Skeletal muscle cell (primary cell): ENCODE results near the gene NKD1.

Experiments
- DNase-seq: peaks from one replicate; pipeline ENCODE4 v3.0.0-alpha.2; 2010; ENCODE audit warnings: low read depth
- H3K4me3 ChIP-seq: 2 replicates; pipeline ENCODE4 v1.5.1; 2011; ENCODE audit warnings: low read depth, mild to moderate bottlenecking, control low read depth, low read length, moderate library complexity

NKD1 gene

DNA sequence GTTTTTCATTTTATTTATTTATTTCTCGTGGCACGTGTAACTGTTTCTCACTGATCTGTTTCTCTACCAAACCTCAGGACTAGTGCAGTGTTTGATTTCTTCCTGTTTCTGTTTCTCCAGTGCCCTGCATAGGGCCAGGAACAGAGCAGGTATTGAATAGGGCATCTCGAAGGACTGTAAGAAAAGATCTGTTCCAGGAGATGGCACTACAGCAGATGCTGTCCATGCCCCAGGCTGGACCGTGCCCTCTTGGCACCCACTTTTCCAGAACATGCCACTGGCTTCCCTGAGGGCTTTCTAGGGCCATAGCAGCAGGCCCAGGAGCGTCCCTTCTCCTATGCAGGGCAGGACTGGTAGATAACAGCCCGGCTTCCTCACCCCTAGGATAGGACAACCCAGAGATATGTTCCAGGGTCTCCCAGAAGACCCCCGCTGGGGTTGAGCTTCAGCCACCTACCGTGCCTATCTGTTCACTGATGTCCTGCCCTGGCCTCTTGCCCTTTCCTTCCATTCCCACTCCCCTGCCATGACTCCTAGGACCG lies 128.6 kb downstream of the NKD1 start:
- no peak overlapping the region for H3K4me3 ChIP-seq
- DNase-seq = no peak

DNA sequence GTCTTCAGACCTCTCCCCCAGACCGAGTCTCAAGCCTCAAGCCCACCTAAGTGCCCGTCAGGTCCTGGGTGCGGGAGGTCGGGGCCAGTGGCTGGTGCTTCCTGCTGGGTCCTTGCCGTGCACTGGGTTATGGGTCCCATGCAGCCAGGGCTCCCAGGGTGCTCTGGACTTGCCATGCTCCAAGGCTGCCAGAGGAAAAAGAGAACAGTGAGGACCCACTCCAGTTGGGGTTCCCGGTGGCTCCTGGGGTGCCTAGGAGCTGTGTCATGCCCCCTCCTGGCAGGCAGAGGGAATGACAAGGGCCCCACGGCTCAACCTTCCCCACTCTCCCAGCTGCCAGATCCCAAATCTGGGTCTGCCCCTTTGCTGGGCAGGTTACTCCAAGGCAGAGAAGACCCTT lies 129.2 kb downstream of the NKD1 start:
- DNase-seq = no peak

DNA sequence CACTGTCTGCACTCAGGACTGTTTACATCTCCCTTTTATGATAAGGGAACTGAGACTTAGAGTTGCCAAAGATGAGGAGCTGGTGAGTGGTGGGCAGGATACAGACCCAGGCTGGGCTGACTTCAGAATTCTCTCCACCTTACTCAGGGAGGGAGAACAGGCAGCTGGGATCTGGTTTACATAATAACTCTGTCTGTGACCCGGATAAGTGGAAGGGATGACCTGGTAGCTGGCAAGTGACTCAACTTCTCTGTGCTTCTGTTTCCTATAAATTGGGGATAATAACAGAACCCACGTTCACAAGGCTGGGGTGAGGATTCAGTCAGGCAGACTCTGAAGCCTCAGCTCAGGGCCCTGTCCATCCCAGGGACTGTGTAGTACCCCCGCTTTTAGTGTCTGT lies 130.3 kb downstream of the NKD1 start:
- DNase-seq = no peak
- H3K4me3 ChIP-seq = no peak overlapping the region

More for the DNA sequence above, 129.2 kb downstream of the NKD1 start:
- H3K4me3 ChIP-seq = no peak overlapping the region

DNA sequence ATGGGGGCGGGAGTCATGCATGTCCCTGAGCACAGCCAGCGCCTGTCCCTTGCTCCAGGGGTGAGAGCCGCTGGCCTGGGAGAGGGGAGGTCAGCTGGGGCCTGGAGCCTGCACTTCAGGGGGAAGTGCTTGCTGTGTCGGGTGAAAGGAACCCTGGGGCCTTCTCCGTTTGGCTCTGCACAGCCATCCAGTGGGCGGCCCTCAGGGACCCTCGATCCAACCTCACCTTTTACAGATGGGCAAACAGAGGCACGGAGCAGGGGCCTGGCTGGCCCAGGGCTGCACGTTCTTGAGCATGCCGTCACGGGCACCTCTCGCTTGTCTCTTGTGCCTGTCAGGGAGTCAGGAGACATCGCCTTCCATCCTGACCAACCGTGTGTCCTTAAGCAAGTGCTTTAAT lies 131.1 kb downstream of the NKD1 start:
- no peak overlapping the region for H3K4me3 ChIP-seq
- no peak for DNase-seq

DNA sequence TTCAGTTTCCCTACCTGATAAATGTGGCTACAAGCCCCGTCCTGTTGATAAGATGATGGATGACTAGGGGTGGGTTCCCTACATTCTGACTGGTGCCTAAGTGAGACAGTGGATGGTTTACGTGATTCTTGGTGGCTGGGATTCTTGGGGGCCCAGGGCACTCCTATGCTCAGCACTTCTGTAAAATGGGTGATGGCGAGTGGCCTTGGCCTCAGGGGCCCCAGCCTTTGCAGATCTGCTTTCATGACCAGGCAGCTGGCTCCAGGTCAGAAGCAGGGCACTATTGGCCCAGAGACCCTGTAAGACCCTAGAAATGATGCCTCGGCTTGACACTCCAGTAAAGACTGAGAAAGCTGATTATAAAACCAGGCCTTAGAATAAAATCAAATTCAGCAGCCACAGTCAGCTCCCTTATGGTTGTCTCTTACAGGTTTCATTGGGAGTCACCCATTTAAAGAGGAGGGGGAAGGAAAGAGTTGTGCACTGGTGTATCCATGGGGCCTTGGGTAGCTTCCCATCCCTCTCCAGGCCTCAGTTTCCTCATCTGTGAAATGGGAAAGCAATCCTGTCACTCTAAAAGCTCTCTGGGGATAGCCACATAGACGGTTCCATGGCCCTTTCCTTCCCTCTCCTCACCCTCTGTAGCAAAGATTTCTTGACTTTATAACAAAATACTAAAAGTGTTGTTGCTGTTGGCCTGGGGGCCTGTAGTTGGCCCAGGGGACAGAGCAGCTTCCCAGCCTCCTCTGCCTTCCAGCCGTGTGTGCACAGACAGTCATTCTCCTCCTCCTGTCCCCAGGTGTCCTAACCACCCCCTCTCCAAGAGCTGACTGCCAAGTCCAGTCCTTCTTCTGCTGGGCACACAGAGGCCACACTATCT lies 131.7 kb downstream of the NKD1 start:
- H3K4me3 ChIP-seq = no peak overlapping the region
- no peak for DNase-seq

DNA sequence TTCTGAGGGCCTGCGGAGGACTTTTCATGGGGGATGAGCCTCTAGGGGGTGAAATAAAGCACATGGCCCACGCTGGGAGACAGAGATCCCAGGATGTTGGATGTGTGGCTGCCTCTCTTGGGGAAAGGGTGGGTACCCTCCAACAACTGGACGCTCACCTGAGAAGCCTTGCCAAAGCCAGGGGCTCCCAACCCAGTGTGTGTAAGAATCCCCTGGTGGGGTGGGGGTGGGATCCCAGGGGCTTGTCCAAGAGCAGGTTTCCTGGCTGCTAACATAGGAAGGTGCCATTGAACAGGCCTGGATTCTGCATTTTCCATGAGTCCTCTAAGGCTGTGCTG lies 132.3 kb downstream of the NKD1 start:
- H3K4me3 ChIP-seq = no peak overlapping the region
- DNase-seq = no peak

DNA sequence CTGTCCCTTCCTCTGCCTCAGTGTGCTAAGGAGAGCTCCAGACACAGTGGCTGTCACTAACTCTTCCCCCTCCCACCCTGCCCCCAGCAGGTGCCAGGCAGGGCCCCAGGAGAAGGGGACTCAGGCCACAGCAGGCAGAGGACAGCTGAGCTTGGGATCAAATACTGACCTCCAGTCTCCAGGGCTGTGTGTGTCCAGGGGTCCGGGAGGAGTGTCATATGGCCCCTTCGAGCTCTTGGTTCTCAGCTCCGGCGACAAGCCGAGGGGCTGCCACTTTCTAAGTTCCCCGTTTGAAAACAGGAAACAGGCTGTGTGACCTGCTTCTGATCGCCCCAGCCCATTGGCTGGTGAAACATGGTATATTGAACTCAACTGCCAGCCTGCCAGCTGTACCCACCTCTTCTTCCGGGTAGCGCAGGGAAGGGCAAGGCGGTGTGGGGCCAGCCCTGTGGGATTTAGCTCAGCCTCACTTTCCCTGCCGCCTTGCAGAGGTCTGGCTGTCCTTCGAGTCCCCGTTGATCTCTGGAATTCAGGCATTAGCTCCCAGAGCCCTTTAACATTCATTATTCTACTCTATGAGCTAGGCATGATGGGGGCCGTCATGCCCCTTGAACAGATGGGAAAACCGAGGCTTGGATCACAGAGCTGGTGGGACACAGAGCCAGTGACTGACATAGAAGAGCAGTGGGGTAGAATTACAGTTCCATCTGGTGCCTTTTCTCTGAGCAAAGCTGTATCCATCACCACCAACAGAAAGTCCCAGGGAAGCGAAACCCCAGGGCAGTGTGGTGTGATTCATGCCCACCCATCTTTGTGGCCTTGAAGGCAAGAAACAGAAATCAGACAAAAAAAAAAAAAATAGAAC lies 133.1 kb downstream of the NKD1 start, which contains the start of gene SNX20:
TSS of gene SNX20 (minus strand) at position 292 of the 865 bp plus-strand sequence. CDS start 3,786 bp downstream, outside the sequence.
- DNase-seq = no peak
- H3K4me3 ChIP-seq = no peak within 1 kb of the TSS

DNA sequence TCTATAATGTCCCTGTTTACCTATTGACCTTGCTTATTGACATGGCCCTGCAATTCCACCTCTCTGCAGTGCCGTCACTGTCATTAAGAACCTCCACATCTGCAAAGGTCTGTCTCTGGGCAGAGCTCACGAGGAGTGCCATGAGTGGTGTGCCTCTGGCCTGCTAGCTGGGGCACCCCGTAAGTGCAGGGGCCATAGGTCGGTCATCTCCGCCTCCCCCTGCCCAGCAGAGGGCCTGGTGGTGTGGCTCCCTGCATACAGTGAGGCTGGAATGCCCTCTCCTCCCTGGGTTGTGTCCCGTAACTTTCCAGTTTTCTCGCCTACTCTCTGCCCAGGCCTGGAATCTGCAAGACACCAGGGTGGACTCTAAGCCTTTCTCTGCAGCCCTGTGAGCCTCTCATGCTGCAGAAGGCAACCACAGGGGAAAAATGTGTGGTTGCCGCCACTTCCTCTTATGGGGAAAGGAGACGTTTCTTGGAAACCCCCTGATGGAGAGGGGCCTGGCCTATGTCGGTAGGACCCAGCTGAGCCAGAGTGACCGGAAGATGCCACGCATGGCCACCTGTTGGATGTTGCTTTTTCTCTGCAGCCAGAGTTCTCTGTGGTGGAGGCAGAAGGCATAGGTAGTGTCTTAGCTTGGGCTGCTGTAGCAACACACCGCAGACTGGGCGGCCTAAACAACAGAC lies 135.6 kb downstream of the NKD1 start:
- DNase-seq = no peak
- no peak overlapping the region for H3K4me3 ChIP-seq

DNA sequence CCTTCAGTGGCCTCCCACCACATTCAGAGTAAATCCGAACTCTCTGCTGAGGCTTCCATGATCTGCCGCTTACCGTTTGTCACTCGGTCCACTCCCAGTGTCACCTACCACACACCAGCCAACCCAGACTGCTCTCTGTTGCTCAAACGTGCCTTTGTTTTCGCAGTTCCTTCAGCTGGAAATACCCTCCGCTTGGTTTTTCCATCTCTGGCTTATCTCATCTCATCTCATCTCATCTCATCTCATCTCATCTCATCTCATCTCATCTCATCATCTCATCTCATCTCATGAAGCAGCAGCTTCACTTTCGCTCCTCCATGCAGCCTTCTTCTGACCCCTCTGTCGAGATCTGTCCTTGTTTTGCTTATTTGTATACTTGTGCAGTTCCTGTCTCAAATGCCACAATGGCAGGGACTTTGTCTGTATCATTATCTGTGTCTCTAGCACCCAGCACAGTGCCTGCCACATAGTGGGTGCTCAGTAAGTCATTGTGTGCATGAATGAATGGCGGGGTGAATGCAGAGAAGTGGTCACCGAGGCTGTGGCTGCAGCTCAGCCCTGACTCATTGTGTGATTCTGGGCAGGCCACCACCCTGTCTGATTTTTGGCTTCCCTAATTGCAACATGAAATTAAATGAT lies 136.7 kb downstream of the NKD1 start:
- no peak for DNase-seq
- no peak overlapping the region for H3K4me3 ChIP-seq

DNA sequence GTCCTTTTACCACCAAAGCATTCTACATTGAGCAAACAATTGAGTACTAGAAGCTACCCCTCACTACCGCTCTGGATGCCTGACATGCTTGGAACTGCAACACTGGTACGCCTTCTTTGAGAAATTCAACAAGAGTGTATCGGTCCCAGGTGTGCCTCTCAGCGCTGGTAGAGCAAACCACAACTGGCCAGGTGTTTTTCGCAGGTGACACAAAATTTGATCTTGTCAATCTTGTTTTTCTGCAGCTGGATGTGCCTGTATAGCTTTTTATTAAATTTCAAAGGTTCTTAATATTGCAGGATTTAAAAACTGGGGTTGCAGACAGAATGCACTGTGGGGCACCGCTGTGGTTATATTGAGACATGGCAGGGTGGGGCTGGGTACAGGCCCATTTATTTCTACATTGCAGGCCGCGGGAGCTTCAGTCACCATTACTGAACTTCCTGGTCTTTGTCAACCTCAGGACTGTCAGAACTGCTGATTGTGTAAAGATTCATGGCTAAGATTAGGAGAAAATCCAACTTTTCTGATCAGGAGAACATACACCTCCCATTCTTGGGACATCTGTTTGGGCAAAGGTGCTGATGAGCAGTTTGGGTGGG lies 137.4 kb downstream of the NKD1 start:
- H3K4me3 ChIP-seq = no peak overlapping the region
- no peak for DNase-seq

DNA sequence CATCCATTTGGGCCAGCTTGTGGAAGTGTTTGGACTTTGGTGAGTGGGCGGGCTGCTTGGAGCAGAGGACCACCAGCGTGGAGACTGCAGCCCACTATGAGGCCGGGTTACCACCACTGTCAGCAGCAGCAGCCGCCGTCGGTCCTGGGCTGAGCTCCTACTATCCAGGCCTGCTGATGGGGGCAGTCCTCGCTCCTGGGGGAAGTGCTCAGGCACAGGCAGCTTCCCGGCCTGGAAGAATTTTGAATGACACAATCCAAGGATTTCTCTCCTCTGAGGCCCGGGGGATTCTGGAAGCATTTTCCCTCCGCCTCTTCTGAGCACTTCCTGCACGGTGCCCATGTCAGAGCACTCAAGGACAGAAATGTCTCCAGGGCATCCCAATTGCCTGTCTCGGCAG lies 139.9 kb downstream of the NKD1 start:
- no peak for DNase-seq
- no peak overlapping the region for H3K4me3 ChIP-seq

DNA sequence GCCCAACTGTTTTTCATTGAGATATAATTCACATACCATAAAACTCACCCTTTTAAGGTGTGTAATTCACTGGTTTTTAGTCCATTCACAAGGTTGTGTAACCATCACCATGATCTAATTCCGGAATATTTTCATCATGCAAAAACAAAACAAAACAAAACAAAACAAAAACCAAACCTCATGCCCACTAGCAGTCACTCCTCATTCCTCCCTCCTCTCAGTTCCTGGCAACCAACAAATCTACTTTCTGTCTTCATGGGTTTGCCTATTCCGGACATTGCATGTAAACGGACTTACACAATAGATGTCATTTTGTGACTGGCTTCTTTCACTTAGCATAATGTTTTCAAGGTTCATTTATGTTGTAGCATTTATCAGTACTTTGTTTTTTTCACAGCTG lies 140.7 kb downstream of the NKD1 start:
- DNase-seq = no peak
- H3K4me3 ChIP-seq = no peak overlapping the region

DNA sequence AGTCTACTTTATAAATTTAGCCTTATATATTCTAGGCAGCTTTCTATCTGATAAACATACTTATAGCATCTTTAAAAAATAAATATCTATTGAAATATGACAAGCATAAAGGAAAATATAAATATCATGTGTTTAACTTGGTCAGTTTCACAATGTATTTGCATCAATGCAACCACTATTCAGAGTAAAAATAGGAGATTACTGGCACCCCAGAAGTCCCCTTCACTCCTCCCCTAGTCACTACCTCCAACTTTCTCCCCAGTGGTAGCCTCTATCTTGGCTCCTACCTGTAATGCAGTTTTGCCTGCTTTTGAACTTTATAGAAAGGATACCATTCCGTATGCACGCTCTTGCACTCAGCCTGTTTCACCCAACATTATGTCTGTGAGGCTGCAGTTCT lies 142.0 kb downstream of the NKD1 start:
- H3K4me3 ChIP-seq = no peak overlapping the region
- DNase-seq = no peak

DNA sequence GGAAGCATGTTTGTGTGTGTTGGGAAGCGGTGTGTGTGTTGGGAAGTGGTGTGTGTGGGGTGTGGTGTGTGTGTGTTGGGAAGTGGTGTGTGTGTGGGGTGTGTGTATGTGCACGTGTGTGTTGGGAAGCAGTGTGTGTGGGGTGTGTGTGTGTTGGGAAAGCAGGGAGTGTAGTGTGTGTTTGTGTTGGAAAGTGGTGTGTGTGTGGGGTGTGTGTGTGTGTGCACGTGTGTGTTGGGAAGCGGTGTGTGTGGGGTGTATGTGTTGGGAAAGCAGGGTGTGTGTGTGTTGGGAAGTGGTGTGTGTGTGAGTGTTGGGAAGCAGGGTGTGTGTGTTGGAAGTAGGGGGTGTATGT lies 144.4 kb downstream of the NKD1 start:
- DNase-seq = no peak
- no peak overlapping the region for H3K4me3 ChIP-seq

DNA sequence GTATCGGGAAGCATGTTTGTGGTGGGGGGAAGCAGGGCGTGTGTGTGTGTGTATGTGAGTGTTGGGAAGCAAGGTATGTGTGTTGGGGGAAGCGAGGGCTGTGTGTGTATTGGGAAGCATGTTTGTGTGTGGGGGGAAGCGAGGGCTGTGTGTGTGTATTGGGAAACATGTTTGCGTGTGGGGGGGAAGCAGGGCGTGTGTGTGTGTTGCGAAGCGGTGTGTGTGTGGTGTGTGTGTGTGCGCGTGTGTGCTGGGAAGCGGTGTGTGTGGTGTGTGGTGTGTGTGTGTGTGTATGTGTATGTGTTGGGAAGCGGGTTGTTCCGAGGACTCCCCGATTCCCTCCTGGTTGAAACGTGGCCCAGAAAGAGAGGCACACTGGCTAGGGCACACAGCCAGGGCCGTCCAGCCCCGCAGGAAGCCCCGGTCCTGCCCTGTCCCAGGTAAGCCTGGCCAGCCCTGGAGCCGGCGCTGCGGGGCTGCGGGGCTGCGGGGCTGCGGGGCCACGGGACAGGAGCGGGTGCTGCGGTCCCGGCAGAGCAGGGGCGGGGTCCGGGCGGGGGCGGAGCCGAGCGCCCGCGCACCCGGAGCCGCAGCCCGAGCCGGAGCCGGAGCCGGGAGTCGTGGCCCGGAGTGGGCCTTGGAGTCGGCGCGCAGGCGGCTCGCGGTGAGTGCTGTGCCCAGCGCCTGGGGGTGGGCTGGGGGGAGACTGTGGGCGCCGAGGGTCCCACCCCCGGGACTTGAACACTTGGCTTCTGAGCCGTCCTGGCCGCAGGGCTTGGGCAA lies 145.0 kb downstream of the NKD1 start, which contains the start of gene NOD2:
TSS of gene NOD2 (plus strand) at position 608 of the 783 bp plus-strand sequence. CDS start 5,890 bp downstream, outside the sequence.
- peak within 1 kb of the TSS; percentile 32 for H3K4me3 ChIP-seq
- DNase-seq = no peak

DNA sequence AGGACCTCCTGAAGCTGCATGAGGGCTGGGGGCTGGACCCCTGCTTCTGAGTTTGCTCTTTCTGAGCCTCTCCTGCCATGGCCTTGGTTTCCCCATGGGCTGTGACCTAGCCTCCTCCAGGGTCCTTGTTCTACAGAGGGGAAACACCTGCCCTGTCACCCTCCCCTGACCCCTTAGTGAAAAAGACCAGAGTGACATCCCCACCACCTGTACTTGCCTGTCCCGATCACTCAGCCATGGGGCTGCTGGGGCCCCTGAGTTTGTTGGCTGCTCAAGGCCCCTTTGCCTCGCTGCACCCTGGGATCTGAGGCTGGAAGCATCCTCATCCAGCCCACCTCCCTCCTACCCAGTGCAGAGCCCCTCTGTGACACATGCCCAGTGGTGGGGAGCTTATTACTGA lies 146.0 kb downstream of the NKD1 start:
- no peak overlapping the region for H3K4me3 ChIP-seq
- DNase-seq = no peak

DNA sequence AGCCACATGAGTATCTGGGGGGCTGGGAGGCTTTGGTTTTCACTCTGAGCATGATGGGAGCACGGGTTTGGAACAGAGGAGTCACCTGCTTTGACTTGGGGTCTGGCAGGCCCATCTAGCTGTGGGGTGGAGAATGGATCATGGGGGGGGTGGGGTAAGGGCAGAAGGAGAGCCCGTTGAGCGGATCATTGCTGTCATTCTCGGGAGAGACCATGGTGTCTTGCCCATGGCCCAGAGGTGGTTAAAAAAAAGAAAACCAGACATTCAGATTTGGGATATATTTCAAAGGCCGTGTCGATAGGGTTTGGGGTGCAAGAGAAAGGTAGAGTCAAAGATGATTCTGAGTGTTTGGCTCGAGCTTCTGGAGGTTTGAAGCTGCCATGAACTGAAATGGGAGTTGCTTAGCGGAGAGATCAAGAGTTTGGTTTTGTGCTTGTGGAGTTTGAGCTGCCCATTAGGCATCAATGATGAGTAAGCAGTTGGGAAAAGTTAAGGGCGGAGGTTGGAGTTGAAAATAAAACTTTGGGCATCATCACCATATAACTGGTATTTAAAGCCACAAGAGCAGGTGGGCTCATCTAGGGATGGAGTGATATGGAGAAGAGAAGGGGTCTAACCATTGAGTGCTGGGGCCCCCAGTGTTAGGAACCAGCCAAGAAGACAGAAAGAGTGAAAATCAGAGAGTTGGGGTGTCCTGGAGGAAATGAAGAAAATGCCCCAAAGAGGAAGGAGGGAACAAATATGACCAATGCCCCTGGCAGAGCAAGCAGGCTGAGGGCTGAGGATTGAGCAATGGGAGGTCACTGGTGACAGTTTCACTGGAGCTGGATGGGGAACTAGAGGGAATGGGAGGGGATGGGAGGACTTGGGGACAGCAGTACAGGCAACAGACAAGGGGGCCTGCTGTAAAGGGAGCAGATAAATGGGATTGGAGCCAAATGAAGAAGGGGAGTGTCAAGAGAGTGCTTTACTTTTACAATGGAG lies 147.1 kb downstream of the NKD1 start:
- H3K4me3 ChIP-seq = no peak overlapping the region
- DNase-seq = no peak
